ENCODE results near the gene PLA2G1B.

The PLA2G1B gene

GRCh38 chr12:120327593-120327992 lies at the start of gene PLA2G1B:
PLA2G1B (minus strand) TSS chr12:120327779; CDS start chr12:120327753, 26 bp downstream.
- no peak for DNase-seq

DNA sequence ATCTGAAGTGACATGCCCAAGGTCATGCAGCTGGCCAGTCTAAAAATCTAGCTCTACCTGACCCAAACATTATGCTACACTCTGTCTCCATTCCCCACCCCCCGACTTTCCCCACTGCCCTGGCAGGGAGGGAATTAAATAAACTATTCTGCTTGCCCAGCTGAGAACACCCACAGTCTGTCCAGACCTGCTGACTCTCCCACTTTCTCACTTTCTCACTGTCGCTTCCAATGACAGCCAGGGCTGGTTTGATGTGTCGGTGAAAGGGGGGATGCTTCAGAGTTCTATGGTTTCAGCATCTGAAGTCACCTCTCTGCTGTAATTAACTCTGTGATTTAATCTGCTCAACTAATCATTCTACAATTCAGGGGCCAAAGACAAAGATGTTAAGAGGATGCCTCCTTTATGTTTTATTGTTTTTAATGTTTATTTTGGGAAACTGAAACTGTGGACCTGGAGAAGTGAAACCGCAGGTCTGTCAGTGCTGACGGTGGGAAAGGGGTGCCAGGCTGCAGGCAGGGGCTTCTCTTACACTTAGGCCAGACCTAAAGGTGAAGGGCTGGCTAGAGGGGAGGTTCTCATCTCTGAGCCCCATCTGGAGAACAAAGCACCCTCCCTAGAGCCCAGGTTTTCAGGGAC lies 49.5 kb upstream of the PLA2G1B start:
- no peak for DNase-seq

DNA sequence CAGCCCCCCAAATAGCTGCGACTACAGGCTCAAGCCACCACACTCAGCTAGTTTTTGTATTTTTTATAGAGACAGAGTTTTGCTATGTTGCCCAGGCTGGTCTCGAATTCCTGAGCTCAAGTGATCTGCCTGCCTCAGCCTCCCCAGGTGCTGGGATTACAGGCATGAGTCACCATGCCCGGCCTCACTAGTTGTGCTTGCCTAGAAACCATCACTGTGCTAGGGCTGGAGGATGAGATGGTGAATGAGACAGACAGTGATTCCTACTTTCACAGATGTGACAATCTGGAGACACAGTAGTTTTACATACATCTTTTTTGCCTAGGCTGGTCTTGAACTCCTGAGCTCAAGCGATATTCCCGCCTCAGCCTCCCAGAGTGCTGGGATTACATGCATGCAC lies 48.8 kb upstream of the PLA2G1B start:
- DNase-seq, result no peak

DNA sequence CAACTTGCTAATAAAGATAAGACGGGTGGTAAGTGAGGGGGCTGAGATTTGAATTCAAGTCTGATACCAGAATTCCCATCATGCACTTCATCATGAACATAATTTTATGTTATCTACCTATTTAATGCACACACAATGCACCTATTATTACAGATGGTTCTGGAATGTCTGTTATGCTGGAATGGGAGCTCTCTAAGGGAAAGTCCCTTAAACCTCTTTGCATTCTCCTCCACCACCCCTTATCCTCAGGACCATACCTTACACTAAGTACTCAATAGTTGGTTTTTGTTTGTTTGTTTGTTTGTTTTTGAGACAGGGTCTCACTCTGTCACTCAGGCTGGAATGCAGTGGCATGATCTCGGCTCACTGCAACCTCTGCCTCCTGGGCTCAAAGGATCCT lies 48.4 kb upstream of the PLA2G1B start:
- DNase-seq, result no peak

DNA sequence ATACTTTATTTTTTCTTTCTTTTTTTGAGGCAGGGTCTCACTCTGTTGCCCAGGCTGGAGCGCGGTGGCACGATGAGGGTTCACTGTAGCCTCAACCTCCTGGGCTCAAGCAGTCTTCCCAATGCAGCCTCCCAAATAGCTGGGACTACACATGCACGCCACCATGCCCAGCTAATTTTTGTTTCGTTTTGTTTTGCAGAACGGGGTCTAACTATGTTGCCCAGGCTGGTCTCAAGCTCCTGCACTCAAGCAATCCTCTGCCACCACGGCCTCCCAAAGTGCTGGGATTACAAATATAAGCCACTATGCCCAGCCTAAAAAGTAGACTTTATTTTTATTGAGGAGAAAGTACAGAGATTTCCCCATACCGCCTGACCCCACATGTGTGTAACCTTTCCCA lies 46.1 kb upstream of the PLA2G1B start:
- DNase-seq, result no peak

GRCh38 chr12:120370343-120371243 lies 43.0 kb upstream of the PLA2G1B start:
- no peak for DNase-seq

DNA sequence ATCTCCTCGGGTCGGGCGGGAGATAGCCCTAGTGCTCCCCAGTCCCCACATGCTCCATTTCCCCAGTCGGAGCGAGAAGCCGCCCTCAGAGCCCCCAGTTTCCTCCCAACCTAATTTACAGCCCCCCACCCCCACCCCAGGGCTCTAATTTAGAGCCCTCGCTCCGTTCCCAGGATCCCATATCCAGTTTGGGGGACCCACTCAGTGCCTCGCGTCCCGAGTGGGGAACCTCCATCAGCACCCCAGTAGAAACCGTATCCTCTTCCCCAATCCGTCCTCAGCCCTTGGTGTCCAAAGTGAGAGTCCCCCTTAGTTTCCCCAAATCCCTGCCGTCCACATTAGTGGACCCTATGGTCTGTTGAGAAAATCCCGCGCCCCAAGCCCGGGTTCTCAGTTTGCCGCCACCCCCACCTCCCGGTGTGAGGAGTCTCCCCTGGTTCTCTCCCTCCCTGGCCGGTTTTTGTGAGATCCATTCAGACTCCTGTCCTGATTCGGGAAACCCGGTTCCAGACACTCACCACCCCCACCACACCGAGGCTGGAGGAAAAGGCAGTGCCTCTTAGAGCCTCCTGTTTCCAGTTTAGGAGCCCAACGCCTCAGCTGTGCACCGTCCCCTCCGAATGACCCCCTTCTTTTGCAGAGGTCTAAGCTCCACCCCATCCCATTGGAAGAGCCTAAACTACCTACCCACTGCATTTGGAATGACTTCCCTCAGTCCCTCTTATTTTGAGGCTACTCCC lies 42.2 kb upstream of the PLA2G1B start:
- DNase-seq, result no peak

DNA sequence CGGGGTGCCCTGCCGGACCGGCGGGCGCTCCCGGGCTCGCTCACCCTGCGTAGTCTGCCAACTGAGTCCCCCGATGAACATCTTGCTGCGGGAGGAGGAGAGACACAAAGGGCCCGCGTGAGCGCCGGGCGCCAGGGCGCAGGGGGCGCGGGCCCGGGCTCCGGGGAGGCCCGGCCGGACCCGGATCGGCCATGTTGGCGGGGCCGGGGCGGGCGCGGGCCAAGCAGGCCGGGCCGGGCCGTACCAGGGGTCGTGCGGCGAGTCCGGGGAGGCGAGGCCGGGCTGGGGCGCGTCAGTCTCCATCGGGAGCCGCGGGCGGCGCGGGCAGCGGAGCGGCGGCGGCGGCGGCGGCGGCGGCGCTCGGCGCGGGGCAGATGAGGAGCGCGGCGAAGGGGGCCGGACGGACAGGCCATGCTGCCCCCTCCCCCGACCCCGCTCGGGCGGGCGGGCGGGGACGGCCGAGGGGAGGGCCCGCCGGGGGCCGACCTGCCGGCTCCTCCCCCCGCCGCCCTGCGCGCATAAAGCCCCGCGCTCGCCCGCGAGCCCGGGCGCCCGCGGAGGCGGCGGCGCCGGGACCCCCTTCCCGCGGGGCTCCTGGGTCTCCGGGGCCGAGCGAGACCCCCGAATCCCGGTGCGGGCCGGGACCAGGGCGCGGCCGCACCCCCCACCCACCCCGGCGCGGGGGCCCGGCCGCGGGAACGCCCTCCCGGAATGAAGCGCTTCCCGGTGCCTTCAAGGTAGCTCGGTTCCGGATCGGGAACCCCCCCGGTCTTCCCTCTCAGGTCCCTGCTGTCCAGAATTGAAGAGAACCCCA lies 41.4 kb upstream of the PLA2G1B start, which contains the start of gene MSI1:
Gene MSI1 (minus strand): TSS at position 376 of the 814 bp plus-strand sequence. CDS start 73 bp downstream, at position 303.
- DNase-seq, result no peak

DNA sequence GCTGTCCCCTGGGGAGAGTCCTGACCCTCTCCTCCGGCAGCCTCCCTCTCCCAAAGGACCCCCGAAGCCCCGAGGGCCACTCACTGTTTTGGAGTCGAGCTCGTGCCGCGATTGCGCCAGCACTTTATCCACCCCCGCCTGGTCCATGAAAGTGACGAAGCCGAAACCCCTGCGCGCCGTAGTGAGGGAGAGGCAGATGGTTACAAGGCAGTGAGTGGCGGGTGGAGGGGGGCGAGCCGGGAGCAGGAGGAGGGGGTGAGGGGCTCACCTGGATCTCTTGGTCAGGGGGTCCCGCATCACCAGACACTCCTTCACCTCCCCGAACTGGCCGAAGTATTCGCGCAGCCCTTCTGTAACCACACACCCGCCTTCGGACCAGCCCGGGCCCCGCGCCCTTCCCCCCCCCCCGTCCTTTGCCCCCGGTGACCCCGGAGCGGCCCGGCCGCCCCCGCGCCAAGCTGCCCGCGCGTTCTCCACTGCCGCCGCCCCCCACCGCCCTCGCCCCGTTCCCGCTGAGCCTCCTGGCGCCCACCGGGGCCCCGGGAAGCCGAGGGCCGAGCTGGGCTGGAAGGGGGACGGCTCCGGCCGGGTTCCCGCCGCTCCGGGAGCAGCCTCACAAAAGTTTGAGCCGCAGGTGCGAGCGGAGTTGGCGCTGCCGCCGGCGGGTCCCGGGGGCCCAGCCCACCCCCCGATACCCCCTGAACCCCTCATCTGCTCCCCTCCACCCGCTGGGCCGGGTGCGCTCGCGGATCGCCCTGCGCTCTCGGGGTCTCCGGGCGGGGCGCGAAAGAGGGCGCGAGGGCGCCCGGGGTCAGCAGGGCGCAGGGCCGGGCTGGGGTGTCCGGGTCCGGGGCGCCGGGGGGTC lies 40.6 kb upstream of the PLA2G1B start:
- DNase-seq, result no peak

GRCh38 chr12:120367233-120367923 lies 39.8 kb upstream of the PLA2G1B start:
- no peak for DNase-seq

GRCh38 chr12:120366845-120367232 lies 39.3 kb upstream of the PLA2G1B start:
- no peak for DNase-seq

GRCh38 chr12:120366341-120366705 lies 38.7 kb upstream of the PLA2G1B start:
- no peak for DNase-seq

- DNase-seq, result no peak
Observed at GRCh38 chr12:120365675-120366340, 38.2 kb upstream of the PLA2G1B start.

DNA sequence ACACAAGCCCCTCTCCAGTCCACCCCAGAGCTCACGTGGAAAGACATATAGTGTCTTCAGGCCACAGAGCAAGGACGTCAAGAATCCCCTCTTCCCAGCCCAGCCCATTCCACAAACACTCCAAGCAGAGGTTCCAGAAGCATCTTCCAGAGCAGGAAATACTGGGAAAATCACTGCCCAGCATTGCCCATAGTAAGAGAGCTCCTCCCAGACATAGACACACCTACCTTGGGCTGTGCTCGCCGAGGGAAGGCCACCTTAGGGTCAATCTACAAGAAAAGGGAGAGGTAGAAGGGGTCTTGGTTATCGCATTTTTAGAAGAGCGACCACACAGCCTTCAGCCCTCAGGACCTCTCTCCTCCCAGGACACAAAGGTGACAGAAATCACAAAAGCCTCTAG lies 36.9 kb upstream of the PLA2G1B start:
- no peak for DNase-seq

GRCh38 chr12:120363274-120363855 lies 35.8 kb upstream of the PLA2G1B start:
- DNase-seq, result no peak

- no peak for DNase-seq
Observed at GRCh38 chr12:120362516-120363273, 35.1 kb upstream of the PLA2G1B start.

- no peak for DNase-seq
Observed at GRCh38 chr12:120361506-120362208, 34.1 kb upstream of the PLA2G1B start.

DNA sequence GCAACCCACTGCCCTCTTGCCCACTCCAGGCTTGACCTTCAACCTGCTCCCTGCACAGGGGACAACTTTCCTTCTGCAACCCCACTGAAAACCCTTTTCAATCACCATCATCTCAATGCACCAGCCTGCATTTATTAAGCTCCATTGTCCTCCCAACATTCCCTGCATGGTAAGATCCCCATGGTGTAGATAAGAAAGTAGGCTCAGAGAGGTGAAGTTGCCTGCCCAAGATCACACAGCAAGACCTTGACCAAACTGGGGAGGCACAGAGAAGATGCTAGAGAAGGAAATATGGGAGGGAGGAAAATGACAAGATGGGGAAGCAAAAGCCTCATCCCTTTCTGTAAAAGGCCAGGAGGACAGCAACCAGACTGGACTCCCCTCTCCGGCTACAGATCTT lies 31.5 kb upstream of the PLA2G1B start:
- no peak for DNase-seq
